Medulla oblongata (tissue), 1 donor: ENCODE data around the gene ABHD11.
"Not testable (repeated sequence)": the region's sequence is repeated elsewhere in the genome, so short reads cannot be mapped to it uniquely, and the experiment has no call there.

Experiments used
- DNase-seq: peaks from one replicate; pipeline ENCODE4 v3.0.0-alpha.2; 2015; ENCODE audit errors: extremely low spot score

Gene ABHD11

GRCh38 chr7:73718905-73719805 is 19.4 kb downstream of the ABHD11 start, which contains the start of gene STX1A:
Gene STX1A (minus strand): TSS chr7:73719669. CDS start chr7:73719631, 38 bp downstream.
- DNase-seq: peak; percentile 52

- no peak for DNase-seq
Measured at GRCh38 chr7:73718438-73718881, 20.1 kb downstream of the ABHD11 start.

GRCh38 chr7:73717991-73718405 is 20.6 kb downstream of the ABHD11 start:
- DNase-seq: no peak

GRCh38 chr7:73717025-73717807 is 21.4 kb downstream of the ABHD11 start:
- DNase-seq: no peak

- DNase-seq: no peak
Measured at GRCh38 chr7:73716318-73716890, 22.2 kb downstream of the ABHD11 start.

- no peak for DNase-seq
Measured at GRCh38 chr7:73715648-73716317, 22.8 kb downstream of the ABHD11 start.

- not testable (repeated sequence) for DNase-seq
Measured at GRCh38 chr7:73713319-73713718, 25.3 kb downstream of the ABHD11 start.

GRCh38 chr7:73712773-73713172 is 25.8 kb downstream of the ABHD11 start:
- no peak for DNase-seq

GRCh38 chr7:73708961-73709549 is 29.5 kb downstream of the ABHD11 start:
- no peak for DNase-seq

GRCh38 chr7:73707045-73707631 is 31.5 kb downstream of the ABHD11 start:
- no peak for DNase-seq

- DNase-seq: no peak
Measured at GRCh38 chr7:73706126-73707044, 32.2 kb downstream of the ABHD11 start.

GRCh38 chr7:73705551-73705920 is 33.1 kb downstream of the ABHD11 start:
- DNase-seq: no peak

GRCh38 chr7:73704640-73705550 is 33.7 kb downstream of the ABHD11 start:
- DNase-seq: no peak

GRCh38 chr7:73703757-73704639 is 34.6 kb downstream of the ABHD11 start:
- DNase-seq: no peak

GRCh38 chr7:73703225-73703624 is 35.4 kb downstream of the ABHD11 start:
- no peak for DNase-seq

GRCh38 chr7:73702665-73703064 is 35.9 kb downstream of the ABHD11 start:
- no peak for DNase-seq

GRCh38 chr7:73702226-73702625 is 36.4 kb downstream of the ABHD11 start:
- DNase-seq: no peak
